ENCODE measurements around the gene EXOC6.

The EXOC6 gene, protein sequence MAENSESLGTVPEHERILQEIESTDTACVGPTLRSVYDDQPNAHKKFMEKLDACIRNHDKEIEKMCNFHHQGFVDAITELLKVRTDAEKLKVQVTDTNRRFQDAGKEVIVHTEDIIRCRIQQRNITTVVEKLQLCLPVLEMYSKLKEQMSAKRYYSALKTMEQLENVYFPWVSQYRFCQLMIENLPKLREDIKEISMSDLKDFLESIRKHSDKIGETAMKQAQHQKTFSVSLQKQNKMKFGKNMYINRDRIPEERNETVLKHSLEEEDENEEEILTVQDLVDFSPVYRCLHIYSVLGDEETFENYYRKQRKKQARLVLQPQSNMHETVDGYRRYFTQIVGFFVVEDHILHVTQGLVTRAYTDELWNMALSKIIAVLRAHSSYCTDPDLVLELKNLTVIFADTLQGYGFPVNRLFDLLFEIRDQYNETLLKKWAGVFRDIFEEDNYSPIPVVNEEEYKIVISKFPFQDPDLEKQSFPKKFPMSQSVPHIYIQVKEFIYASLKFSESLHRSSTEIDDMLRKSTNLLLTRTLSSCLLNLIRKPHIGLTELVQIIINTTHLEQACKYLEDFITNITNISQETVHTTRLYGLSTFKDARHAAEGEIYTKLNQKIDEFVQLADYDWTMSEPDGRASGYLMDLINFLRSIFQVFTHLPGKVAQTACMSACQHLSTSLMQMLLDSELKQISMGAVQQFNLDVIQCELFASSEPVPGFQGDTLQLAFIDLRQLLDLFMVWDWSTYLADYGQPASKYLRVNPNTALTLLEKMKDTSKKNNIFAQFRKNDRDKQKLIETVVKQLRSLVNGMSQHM

DNA sequence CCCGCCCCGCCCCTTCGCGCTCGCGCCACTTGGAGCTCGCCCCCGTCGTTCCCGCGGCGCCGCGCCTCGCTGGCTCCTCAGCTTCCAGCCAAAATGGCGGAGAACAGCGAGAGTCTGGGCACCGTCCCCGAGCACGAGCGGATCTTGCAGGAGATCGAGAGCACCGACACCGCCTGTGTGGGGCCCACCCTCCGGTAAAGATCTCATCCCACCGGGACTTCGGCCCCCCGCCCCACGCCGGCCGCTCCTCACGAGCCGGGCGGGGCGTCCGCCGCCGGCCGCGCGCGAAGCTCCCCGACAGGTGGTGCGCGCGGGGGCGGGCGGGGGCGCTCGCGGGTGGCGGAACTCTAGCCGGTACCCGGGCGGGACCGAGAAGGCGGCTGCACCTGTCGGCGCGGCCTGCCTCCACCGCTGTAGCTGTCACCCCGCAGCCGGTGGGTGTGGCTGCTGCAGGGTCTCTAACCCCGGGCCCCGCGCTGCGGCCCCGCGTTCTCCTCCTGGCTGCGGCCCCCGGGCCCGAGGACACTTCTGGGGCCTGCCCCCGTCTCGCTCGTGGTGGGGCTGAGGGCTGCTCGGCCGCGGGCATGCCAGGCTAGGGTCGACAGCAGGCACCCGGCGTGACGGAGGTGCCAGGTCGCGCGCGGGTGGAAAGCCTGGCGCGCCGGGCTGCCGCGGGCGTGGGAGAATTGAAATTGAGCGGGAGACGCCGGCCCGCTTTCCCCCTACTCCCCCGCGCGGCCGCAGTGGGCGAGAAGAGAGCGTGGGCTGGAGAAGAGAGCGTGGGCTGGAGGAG, at the start of gene EXOC6:
EXOC6 (plus strand) TSS at position 80 of the 793 bp plus-strand sequence; CDS start at position 94, 14 bp downstream.
- DNase-seq (ENCODE audit: low read depth in 2 of 2, low spot score in 1 of 2): peak; percentile 71 to 76

DNA sequence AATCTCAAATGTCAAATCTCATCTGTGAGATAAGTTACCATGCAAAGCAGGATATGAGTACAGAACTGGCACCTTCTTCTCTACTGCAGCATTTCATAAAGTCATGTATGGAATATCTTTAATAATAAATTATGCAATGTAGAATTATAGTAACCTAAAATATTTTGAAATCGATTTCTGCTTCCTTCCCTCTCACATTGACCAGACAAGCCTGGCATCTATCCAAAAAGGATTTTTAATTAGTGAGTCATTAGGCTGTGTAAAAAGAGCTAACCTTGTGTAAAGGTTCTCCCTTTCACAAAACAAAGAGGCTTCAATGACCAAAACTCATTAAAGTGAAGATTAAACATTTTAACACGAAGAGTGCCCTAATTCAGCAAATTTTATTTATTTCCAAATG, 48.8 kb upstream of the EXOC6 start:
- no peak for DNase-seq (ENCODE audit: low read depth in 2 of 2, low spot score in 1 of 2)

DNA sequence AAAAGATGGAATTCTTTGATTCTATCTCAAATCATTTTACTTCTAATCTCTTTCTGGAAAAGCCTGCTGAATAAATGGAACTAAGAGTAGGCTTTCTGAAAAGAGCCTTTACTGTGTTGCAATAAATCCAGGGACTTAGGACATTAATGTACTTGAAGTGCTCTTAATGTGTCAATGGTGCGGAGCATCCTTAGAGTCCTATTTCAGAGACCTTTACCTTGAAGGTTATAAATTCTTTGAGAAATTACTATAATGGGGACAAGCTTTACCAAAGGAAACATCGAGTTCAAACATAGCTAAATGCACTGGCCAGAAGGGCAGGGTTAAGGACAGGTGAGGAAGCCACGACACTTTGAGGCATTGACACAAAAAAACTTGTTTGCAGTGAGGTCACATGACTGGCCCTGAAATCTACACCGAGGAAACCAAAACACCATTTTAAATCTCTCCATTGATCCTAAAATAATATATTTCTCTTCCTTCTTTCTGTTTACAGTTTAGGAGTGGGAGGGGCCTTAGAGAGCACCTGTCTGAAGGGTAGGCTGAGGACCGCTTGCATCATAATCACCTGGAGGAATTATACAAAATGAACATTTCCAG, 48.1 kb upstream of the EXOC6 start:
- no peak for DNase-seq (ENCODE audit: low read depth in 2 of 2, low spot score in 1 of 2)

DNA sequence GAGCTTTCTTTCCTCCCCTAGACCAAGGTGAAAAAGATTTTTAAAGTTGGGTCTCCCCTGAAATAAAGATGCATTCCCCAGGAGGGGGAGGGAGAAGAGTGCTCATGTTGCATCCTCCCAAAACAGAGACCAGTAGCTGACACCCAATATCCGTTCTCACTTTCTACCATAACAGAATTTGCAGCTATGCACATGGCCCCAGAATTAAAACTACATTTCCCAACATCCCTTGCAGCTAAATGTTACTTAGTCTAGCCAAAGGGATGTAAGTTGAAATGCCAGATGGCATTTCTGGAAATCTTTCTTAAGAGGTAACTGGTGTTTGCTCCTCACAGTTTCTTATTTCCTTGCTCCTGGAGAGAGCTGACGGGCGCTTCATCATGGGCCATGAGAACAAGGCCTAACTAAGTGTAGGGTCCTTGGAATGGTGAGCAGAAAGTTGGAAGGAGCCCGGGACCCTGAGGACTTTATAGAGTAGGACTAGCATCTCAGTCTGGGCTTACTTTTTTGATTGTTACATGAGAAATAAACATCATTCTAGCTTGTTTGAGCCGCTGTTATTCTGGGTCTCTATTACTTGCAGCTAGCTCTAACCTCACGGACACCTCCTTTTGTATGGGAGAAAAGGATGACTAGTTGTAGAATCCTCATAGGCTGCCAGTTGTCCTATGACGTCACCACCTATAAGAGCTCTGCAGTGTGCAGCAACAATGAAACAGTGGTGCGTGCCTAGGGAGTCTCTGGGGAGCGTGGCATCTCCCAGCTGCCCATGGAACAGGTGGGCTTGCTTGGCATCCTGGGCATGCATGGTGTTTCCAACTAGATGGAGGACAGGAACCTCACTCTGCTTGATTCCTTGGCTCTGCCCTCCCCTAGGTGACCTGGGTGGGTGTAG, 46.1 kb upstream of the EXOC6 start:
- no peak for DNase-seq (ENCODE audit: low read depth in 2 of 2, low spot score in 1 of 2)

DNA sequence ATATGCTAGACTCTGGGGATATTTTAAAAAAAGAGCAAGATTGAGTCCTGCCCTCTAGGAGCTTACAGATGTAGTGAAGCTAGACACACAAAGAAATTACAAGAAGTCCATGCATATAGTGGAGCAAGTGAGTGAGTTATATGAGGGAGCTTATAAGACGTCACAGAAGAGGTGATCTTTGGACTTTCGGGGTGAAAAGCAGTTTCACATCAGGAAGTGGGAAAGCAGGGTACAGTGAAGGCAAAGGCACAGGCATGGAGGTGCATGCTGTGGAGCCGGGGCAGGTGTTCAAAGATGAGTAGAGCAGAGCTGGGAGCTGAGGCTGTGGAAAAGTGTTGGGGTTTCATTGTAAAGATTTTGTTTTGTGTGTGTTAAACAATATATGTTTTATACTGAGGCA, 38.5 kb upstream of the EXOC6 start:
- no peak for DNase-seq (ENCODE audit: low read depth in 2 of 2, low spot score in 1 of 2)

DNA sequence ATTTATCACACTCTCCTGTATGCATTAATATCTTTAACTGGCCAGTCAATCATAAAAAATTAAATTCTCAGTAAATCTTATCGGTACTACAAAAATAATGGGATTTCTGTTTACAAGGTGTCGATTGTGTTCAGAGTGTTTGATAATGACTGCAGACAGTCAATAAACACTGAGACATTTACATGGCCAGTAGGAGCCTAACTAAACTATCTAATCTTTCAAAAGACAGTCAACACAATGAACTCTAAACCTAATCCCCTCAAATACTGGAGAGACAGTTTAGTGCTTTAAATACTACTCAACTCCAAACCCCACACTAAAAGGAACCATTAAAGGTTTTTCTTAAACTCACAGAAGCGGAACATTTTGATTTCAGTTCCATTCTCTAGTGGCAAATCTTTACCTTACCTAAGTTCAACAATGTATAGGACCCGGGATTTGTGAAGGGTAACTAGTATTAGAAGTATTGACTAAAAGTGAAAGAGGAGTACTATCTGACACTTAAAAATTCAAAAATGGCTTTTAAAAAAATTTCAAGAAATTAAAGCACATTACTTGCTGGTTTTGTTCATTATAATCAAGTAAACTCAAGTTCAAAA, 37.3 kb upstream of the EXOC6 start:
- no peak for DNase-seq (ENCODE audit: low read depth in 2 of 2, low spot score in 1 of 2)

DNA sequence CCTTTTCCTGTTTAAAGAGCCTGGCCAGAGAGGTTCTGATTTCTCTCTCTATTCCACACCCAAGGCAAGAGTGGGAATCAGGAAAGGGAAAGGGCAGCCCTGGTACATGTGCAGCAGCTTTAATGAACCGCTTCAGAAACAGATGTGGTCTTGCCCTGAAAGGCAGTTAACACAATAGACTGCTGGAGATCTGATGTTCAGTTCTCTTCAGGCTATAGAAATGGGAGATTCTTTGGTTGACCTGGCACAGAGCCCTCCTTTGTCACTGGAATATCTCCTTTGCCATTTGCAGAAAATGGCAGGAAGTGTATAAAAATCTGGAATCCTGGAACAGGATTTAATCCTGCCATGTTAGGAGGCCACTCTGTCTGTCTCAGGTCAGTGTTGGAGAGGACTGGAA, 36.3 kb upstream of the EXOC6 start:
- DNase-seq (ENCODE audit: low read depth in 2 of 2, low spot score in 1 of 2): no peak

DNA sequence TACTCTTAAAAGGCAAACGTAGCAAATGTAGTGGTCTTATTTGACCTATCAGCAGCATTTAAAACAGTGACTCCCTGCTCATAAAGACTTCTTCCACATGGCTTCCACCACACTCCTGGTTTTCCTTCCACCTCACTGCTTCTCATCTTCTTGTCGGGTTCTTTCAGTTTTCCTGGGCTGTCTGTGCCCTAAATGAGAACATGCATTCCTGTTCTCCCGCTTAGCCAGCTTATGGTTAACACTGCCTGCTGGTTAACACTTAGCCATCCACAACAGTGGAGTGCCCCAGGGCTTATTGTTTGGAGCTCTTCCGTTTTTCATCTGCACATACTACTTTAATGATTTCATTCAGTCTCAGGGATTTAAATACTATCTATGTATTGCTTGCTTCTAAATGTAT, 34.3 kb upstream of the EXOC6 start:
- no peak for DNase-seq (ENCODE audit: low read depth in 2 of 2, low spot score in 1 of 2)

DNA sequence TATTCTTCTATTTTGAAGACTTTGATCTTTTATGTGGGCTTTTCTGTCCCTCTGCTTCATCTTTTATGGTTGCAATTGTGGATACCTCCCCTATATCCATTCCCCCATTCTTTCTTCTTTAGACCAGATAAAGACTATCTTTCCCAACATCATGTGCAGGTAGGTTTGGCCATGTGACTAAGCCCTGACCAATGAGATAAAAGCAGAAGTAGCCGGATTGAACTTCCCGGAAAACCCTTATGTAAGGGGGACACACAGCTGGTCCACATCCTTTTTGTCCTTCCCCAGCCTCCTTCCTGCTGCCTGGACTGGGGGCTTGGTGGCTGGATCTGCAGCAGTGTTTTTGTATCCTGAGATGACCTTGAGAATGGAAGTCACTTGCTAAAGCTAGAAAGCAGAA, 33.5 kb upstream of the EXOC6 start:
- no peak for DNase-seq (ENCODE audit: low read depth in 2 of 2, low spot score in 1 of 2)

DNA sequence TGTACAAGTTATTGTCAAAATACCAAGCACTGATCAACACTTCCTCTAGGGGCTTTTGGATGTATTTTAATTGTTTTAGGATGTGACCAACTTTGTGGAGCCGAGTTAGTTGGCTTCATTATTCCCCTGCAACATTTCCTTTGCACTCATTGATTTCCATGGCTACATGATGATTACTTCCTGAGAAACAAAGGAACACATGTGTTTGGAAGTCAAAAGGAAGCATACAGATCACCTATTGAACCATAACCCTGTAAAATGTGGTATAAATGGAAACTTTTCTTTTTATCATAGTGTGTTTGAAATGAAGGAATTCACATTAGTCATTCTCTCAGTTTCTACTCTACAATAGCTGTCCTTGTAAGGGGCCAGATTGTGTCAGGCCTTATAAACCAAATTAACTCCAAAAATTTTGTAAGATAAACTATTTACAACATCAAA, 32.2 kb upstream of the EXOC6 start:
- DNase-seq (ENCODE audit: low read depth in 2 of 2, low spot score in 1 of 2): no peak

DNA sequence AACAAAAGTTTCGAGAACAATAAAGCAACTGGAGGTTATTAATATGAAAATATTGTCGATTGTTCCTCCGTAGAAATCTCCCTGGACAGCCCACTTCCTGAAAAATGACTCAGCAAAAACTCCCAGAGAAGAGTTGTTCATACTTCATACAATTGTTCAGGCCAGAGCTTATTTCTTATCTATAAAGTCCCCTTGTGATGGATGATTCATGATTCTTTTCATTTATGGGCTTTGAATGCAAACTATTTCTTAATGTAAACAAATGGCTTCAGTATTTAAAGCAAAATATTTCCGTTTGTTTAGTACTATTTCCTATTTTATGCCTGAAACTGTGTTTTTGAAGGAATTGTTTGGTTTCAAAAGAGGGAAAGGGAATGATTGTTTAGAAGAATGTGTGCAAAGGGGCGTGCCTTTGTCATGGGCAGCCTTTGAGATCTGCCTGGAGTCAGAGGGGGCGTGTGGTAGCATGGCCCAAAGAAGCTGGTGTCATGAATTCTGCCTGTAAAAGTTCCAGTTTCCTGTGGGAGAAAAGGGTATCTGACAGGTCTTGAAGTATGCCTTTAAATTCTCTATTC, 26.2 kb upstream of the EXOC6 start:
- no peak for DNase-seq (ENCODE audit: low read depth in 2 of 2, low spot score in 1 of 2)

DNA sequence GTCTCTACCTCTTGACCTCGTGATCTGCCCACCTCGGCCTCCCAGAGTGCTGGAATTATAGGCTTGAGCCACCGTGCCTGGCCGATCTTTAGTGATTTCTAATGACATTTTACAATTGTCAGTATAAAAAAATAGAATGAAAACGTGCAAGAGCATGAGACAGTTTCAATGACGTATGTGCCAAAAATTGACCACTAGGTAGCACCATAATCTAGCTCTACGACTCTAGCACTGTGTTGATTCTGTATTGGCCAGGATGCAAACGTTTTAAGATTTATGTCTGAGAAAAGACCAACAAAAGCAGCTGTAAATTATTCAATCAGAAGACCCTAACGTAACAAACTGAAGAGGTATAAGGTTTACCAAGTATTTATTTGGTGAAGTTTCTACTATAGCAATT, 25.4 kb upstream of the EXOC6 start:
- DNase-seq (ENCODE audit: low read depth in 2 of 2, low spot score in 1 of 2): no peak

DNA sequence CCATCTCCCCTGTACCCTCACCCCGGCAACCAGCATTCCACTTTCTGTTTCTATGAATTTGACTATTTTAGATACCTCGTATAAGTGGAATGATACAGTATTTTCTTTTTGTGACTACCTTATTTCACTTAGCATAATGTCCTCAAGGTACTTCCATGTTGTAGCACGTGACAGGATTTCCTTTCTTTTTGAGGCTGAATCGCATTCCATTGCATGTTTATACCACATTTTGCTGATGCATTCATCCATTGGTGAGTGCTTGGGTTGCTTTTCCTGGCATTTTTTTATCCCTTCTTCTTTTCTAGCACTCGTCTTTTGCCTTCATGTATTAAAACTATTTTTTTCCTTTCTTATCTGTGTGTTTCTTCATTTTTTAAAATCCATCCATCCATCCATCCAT, 22.3 kb upstream of the EXOC6 start:
- no peak for DNase-seq (ENCODE audit: low read depth in 2 of 2, low spot score in 1 of 2)

DNA sequence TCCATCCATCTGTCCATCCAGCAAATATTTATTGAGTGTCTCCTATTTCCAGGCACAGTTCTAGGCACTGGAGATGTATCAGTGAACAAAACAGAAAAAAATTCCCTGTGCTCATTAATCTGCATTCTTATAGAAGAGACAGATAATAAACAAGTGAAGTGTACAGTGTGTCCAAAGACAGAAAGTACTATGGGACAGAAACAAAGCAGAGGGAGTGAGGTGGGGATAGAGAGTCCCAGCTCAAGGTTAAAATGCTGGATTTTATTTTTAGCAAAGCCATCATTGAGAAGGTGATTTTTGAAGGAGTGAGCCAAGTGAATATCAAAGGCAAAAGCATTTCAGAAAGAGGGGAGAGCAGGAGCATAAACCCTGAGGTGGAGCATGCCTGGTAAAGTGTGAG, 21.8 kb upstream of the EXOC6 start:
- no peak for DNase-seq (ENCODE audit: low read depth in 2 of 2, low spot score in 1 of 2)

DNA sequence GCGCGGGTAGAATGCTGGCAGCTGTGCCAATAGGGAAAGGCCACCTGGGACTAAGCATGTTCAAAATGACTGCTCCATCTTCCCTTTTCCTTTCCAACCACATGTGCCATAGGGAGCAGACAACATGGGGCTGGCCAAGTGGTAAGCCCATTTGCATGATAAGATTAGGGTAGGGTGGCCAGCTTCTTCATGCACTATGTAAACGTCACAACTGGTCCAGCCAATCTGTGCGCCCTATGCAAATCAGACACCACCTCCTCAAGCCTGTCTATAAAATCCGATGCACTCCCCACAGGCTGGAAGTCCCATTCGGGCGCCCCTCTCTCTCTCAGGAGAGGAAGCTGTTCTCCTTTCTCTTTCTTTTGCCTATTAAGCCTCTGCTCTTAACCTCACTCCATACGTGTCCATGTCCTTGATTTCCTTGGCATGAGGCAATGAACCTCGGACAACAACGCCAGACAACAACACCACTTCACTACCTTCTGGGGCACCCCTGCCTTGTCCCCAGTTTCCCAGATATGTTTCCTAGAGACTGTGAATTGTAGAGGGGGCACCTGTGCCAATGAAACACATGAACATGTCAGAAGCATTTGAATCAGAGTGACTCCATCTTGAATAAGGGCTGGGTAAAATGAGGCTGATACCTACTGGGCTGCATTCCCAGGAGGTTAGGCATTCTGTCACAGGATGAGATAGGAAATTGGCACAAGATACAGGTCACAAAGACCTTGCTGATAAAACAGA, 19.1 kb upstream of the EXOC6 start:
- no peak for DNase-seq (ENCODE audit: low read depth in 2 of 2, low spot score in 1 of 2)

DNA sequence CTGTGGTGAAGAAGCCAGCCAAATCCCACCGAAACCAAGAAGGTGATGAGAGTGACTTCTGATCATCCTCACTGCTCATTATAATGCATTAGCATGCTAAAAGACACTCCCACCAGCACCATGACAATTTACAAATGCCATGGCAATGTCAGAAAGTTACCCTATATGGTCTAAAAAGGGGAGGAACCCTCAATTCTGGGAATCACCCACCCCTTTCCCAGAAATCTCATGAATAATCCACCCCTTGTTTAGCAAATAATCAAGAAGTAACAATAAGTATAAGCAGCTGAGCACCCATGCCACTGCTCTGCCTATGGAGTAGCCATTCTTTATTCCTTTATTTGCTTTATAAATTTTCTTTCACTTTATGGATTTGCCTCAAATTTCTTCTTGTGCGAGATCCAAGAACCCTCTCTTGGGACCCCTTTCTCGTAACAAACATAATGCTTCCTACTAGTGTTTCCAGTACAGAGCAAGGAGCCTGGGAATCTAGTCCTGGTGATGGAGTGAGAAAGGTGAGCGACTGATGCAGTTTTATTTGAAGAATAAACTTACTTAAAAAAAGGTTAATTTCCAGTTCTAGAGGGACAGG, 18.4 kb upstream of the EXOC6 start:
- DNase-seq (ENCODE audit: low read depth in 2 of 2, low spot score in 1 of 2): no peak

DNA sequence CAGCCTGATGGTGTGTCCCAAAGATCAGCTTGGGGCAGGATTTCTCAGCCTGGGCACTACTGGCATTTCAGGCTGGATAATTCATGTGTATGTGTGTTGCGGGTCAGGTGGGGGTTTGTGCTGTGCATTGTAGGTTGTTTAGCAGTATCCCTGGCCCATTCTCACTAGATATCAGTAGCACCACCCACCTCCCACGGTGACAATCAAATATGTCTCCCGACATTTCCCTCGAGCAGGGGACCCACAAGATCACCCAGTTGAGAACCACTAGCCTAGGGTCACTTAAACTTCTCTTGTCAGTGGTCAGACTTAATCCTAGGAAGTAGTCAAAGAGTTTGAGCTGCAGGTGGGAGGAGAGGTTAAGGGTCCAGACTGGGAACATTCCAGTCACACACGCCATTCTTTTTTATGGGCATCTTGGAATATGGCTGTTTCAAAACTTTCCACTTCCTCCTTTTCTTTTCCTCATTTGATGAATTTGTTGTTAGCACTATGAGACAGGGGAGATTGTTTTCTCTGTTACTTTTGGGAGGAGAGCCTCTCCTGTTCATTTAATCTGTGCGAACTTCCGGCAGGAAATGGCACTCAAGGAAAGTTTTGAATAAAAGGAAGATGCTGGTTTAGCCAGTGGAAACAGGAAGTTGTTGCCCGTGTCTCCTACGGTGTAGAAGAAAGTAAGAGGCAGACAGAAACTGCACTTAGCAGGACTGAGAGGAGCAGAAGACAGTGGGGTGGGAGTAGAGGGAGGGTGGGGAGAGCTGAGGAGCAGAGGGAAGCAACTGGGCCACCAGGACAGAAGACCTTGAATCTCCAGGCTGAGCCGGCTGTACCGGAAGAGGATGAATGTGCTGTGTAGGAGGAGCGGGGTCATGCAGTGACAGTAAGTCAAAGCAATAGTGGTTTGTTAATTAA, 17.6 kb upstream of the EXOC6 start:
- no peak for DNase-seq (ENCODE audit: low read depth in 2 of 2, low spot score in 1 of 2)

All from stimulated activated CD8-positive, alpha-beta memory T cell treated with anti-CD3 and anti-CD28 coated beads, Interleukin-4, amount 100 ng/mL, for 1 hour (primary cell).